DOHH2 (cell line): ENCODE data around the gene PMVK.
A peak's percentile ranks its signal among the peaks of the same experiment; 100 is the strongest.

Experiments
- H3F3A ChIP-seq: fragments of 200-600 bp; sonication (generic), shearing (Covaris generic); 2 replicates; pipeline ENCODE4 v1.6.0; 2016; ENCODE audit warnings: antibody characterized with exemption, mild to moderate bottlenecking; ENCODE audit not compliant: control insufficient read depth, insufficient read depth
- H3K27ac ChIP-seq: fragments of 200-600 bp; sonication (generic); 2 replicates; pipeline ENCODE4 v1.5.1; 2014; ENCODE audit warnings: low read depth, mild to moderate bottlenecking, low read length, moderate library complexity
- H3K27me3 ChIP-seq: fragments of 200-600 bp; sonication (generic); 2 replicates; pipeline ENCODE4 v1.6.1; 2014; ENCODE audit warnings: mild to moderate bottlenecking, low read length, mixed read lengths; ENCODE audit not compliant: control insufficient read depth
- H3K36me3 ChIP-seq: fragments of 200-600 bp; sonication (generic); 2 replicates; pipeline ENCODE4 v1.6.1; 2014; ENCODE audit warnings: mild to moderate bottlenecking, low read length, moderate library complexity, mixed read lengths; ENCODE audit not compliant: control insufficient read depth
- H3K4me1 ChIP-seq: fragments of 200-600 bp; sonication (generic); 2 replicates; pipeline ENCODE4 v1.6.1; 2014; ENCODE audit warnings: mild to moderate bottlenecking, low read length, mixed read lengths; ENCODE audit not compliant: control insufficient read depth
- H3K4me2 ChIP-seq: fragments of 200-600 bp; sonication (generic); 2 replicates; pipeline ENCODE4 v1.6.0; 2014; ENCODE audit warnings: mild to moderate bottlenecking, low read length, moderate library complexity
- H3K4me3 ChIP-seq: fragments of 200-600 bp; sonication (generic); 2 replicates; pipeline ENCODE4 v1.5.1; 2014; ENCODE audit warnings: mild to moderate bottlenecking, low read length, mixed read lengths
- H3K79me2 ChIP-seq: fragments of 200-600 bp; sonication (generic); 2 replicates; pipeline ENCODE4 v1.6.1; 2014; ENCODE audit warnings: mild to moderate bottlenecking, low read length, mixed read lengths; ENCODE audit not compliant: control insufficient read depth
- H3K9me2 ChIP-seq: fragments of 200-600 bp; sonication (generic); replicated peaks from 2 replicates; pipeline ENCODE4 v1.6.1; 2014; ENCODE audit warnings: mild to moderate bottlenecking, low read length, mixed read lengths; ENCODE audit not compliant: control insufficient read depth
- H3K9me3 ChIP-seq: fragments of 200-600 bp; sonication (generic); 2 replicates; pipeline ENCODE4 v1.6.1; 2014; ENCODE audit warnings: antibody characterized with exemption, low read length, mixed read lengths; ENCODE audit not compliant: control insufficient read depth, insufficient read depth
- H4K20me1 ChIP-seq: fragments of 200-600 bp; sonication (generic); 2 replicates; pipeline ENCODE4 v1.6.0; 2014; ENCODE audit warnings: low read depth, mild to moderate bottlenecking, antibody characterized with exemption, low read length, moderate library complexity; ENCODE audit not compliant: control insufficient read depth, insufficient read depth
- EZH2phosphoT487 ChIP-seq: fragments of 200-600 bp; sonication (generic); IDR thresholded peaks from 2 replicates; pipeline ENCODE4 v1.6.1; 2017; ENCODE audit warnings: borderline replicate concordance, mild to moderate bottlenecking, antibody characterized with exemption, low read length, moderate library complexity, mixed read lengths
- TF ChIP-seq, protein P1 (sequence below): fragments of 200-600 bp; sonication (generic); IDR thresholded peaks from one replicate; pipeline ENCODE4 v1.5.1; 2014; ENCODE audit warnings: antibody characterized with exemption, mild to moderate bottlenecking, low read depth, low read length; ENCODE audit not compliant: poor library complexity, severe bottlenecking

Gene PMVK

GRCh38 chr1:154936555-154937084, at the start of gene PMVK:
Gene PMVK (minus strand): TSS chr1:154936719. CDS start chr1:154936685, 34 bp downstream.
- Histone ChIP-seq H3K27me3 (no peaks in the 10 kb centered on the region), H3F3A (peaks cover 23% of the 10 kb centered on the region), H4K20me1 (no peaks in the 10 kb centered on the region), H3K36me3 (peaks cover 9% of the 10 kb centered on the region), H3K4me3 (peak within 1 kb of the TSS; percentile 89), H3K27ac (peak within 1 kb of the TSS; percentile 97), H3K4me1 (peaks cover 58% of the 10 kb centered on the region), H3K4me2 (peak within 1 kb of the TSS; percentile 86), H3K9me3 (no peaks in the 10 kb centered on the region), H3K79me2 (peaks cover 62% of the 10 kb centered on the region), H3K9me2 (no peaks in the 10 kb centered on the region)
- TF ChIP-seq, protein P1, sequence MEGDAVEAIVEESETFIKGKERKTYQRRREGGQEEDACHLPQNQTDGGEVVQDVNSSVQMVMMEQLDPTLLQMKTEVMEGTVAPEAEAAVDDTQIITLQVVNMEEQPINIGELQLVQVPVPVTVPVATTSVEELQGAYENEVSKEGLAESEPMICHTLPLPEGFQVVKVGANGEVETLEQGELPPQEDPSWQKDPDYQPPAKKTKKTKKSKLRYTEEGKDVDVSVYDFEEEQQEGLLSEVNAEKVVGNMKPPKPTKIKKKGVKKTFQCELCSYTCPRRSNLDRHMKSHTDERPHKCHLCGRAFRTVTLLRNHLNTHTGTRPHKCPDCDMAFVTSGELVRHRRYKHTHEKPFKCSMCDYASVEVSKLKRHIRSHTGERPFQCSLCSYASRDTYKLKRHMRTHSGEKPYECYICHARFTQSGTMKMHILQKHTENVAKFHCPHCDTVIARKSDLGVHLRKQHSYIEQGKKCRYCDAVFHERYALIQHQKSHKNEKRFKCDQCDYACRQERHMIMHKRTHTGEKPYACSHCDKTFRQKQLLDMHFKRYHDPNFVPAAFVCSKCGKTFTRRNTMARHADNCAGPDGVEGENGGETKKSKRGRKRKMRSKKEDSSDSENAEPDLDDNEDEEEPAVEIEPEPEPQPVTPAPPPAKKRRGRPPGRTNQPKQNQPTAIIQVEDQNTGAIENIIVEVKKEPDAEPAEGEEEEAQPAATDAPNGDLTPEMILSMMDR, result peak; percentile 63
- no peak for TF ChIP-seq EZH2phosphoT487

- Histone ChIP-seq H3F3A (peaks cover 9% of the 10 kb centered on the region), H4K20me1 (peaks cover 9% of the 10 kb centered on the region; the same call in 1 of the 2 replicates), H3K9me3 (no peaks in the 10 kb centered on the region), H3K4me2 (peak overlapping the region; percentile 80), H3K36me3 (peaks cover 57% of the 10 kb centered on the region), H3K79me2 (peaks cover 88% of the 10 kb centered on the region), H3K27me3 (no peaks in the 10 kb centered on the region), H3K4me1 (peaks cover 25% of the 10 kb centered on the region), H3K27ac (peak overlapping the region; percentile 35), H3K4me3 (peak overlapping the region; percentile 84), H3K9me2 (no peaks in the 10 kb centered on the region)
- TF ChIP-seq, protein P1, result no peak
- no peak for TF ChIP-seq EZH2phosphoT487
Observed at GRCh38 chr1:154983776-154984466, 47.4 kb upstream of the PMVK start.

DNA sequence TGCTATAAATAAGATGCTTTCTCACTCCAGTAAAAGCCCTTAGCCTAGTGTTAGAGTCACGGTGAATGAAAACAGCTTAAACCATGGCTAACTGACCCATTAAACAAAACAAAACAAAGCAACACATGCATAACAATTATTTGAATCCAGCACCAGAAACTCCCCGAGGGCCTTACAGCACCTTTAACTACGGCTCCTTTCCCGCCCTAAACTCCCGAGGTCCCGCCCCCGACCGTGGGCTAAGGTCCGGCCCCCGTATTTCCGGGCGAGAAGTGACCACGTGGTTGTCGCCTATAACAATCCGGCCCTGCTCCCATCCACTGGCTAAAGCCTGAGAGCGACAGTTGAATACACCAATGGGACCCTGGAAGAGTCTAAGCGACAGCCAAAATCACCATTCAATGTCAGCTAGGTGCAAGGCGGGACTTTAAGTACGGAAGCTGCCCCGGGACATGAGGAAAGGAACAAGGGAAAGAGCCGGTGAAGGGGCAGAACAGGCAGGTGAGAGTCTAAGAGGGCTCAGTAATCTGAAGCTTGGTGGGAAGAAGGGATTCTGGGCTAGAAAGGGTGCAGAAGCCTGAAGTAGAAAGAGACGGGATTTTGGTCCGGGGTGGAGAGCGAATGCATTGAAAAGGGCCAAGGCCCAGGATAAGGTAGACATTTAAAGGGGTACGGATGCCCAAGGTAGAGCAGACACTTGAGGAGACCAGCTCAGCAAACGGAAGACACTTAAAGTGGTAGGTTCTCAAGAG, 46.6 kb upstream of the PMVK start, which contains the start of gene FLAD1:
TSS of gene FLAD1 (plus strand) at position 448 of the 752 bp plus-strand sequence. CDS start 351 bp downstream, outside the sequence.
- H3K9me3 ChIP-seq, result no peaks in the 10 kb centered on the region
- no peaks in the 10 kb centered on the region for H3K27me3 ChIP-seq
- peaks cover 28% of the 10 kb centered on the region for H3K4me1 ChIP-seq
- H4K20me1 ChIP-seq, result peaks cover 3% of the 10 kb centered on the region; the same call in 1 of the 2 replicates
- peaks cover 12% of the 10 kb centered on the region for H3F3A ChIP-seq
- H3K4me2 ChIP-seq, result peak within 1 kb of the TSS; percentile 80
- no peaks in the 10 kb centered on the region for H3K9me2 ChIP-seq
- H3K4me3 ChIP-seq, result peak within 1 kb of the TSS; percentile 84
- peaks cover 85% of the 10 kb centered on the region for H3K79me2 ChIP-seq
- H3K36me3 ChIP-seq, result peaks cover 55% of the 10 kb centered on the region
- TF ChIP-seq, protein P1, result no peak
- no peak for TF ChIP-seq EZH2phosphoT487
- peak within 1 kb of the TSS; percentile 69 for H3K27ac ChIP-seq
